ENCODE results near the gene BHLHA15.

The BHLHA15 gene

GRCh38 chr7:98185101-98185500 is 26.1 kb upstream of the BHLHA15 start:
- no peak for TF ChIP-seq SIN3A (IDR thresholded peaks at IDR 0.05; ENCODE audit: borderline replicate concordance, insufficient read depth, low read length)
- no peak for TF ChIP-seq FOXP2 (optimal IDR thresholded peaks at IDR 0.05; ENCODE audit: borderline replicate concordance, extremely low read depth, extremely low read length, insufficient read depth)
- TF ChIP-seq REST (IDR thresholded peaks at IDR 0.05; ENCODE audit: insufficient read depth in 1 of 2, low read depth in 2 of 2, low read length in 2 of 2) = no peak
- no peak for TF ChIP-seq TAF1 (IDR thresholded peaks at IDR 0.05; ENCODE audit: borderline replicate concordance, insufficient read depth, low read length)
- no peak for TF ChIP-seq POLR2AphosphoS5 (IDR thresholded peaks at IDR 0.05; ENCODE audit: low read depth, low read length)

DNA sequence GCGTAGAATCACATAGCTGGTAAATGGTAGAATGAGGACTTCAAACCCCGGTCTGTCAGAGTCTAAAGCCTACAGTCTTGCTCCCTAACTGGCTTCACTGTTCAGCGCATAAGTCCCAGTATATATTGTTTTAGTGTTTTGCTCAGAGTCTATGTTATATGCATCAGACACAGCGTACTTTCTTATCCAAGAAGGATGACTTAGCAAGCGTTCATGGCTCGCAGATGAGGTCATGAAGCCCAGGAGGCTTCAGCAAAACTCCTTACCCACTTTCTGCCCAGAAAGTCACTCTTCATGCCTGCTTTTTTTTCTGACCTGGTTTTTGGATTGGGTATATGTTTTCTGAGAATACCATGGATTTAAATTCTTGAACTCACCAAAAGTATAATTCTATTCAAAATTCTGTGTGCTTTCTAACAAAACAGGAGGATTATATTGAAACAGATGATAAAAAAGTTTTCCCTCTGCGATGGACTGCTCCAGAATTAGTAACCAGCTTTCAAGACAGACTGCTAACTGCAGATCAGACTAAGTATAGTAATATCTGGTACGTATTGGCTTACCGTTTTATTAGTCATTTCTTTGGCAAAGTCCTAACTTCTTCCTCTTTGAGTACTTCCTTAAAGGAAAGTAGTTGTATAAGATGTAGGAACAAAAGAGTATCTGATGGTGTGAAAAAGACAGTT is 24.6 kb upstream of the BHLHA15 start:
- TF ChIP-seq TAF1 (IDR thresholded peaks at IDR 0.05; ENCODE audit: borderline replicate concordance, insufficient read depth, low read length) (no peak), POLR2AphosphoS5 (IDR thresholded peaks at IDR 0.05; ENCODE audit: low read depth, low read length) (no peak), SIN3A (IDR thresholded peaks at IDR 0.05; ENCODE audit: borderline replicate concordance, insufficient read depth, low read length) (no peak), REST (IDR thresholded peaks at IDR 0.05; ENCODE audit: insufficient read depth in 1 of 2, low read depth in 2 of 2, low read length in 2 of 2) (no peak), FOXP2 (optimal IDR thresholded peaks at IDR 0.05; ENCODE audit: borderline replicate concordance, extremely low read depth, extremely low read length, insufficient read depth) (no peak)

DNA sequence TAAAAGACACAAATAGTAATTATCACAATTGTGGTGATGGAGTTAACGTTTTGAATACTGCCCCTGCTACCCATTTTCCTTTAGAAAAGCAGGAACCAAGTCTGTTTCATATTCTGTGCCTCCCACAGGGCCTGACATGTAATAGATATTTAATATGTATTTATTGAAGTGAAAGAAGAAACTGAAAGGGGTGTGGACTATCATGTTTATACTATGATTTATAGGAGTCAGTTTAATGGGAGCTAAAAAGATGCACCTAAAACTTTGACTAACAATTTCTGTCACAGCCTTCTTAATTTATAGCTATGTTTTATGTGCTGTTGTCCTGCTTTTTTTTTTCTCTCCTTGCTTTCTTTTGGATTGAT is 24.1 kb upstream of the BHLHA15 start:
- TF ChIP-seq REST (IDR thresholded peaks at IDR 0.05; ENCODE audit: insufficient read depth in 1 of 2, low read depth in 2 of 2, low read length in 2 of 2) = no peak
- no peak for TF ChIP-seq TAF1 (IDR thresholded peaks at IDR 0.05; ENCODE audit: borderline replicate concordance, insufficient read depth, low read length)
- no peak for TF ChIP-seq POLR2AphosphoS5 (IDR thresholded peaks at IDR 0.05; ENCODE audit: low read depth, low read length)
- no peak for TF ChIP-seq FOXP2 (optimal IDR thresholded peaks at IDR 0.05; ENCODE audit: borderline replicate concordance, extremely low read depth, extremely low read length, insufficient read depth)
- no peak for TF ChIP-seq SIN3A (IDR thresholded peaks at IDR 0.05; ENCODE audit: borderline replicate concordance, insufficient read depth, low read length)

GRCh38 chr7:98189559-98189958 is 21.7 kb upstream of the BHLHA15 start:
- TF ChIP-seq SIN3A (IDR thresholded peaks at IDR 0.05; ENCODE audit: borderline replicate concordance, insufficient read depth, low read length) = no peak
- TF ChIP-seq REST (IDR thresholded peaks at IDR 0.05; ENCODE audit: insufficient read depth in 1 of 2, low read depth in 2 of 2, low read length in 2 of 2) = no peak
- no peak for TF ChIP-seq FOXP2 (optimal IDR thresholded peaks at IDR 0.05; ENCODE audit: borderline replicate concordance, extremely low read depth, extremely low read length, insufficient read depth)
- no peak for TF ChIP-seq TAF1 (IDR thresholded peaks at IDR 0.05; ENCODE audit: borderline replicate concordance, insufficient read depth, low read length)
- no peak for TF ChIP-seq POLR2AphosphoS5 (IDR thresholded peaks at IDR 0.05; ENCODE audit: low read depth, low read length)
